ENCODE measurements around the gene PSMC1. TPM values are rescaled to one million over a fixed set of nuclear protein-coding genes. Genes with fewer than 3 reads are reported as not detected.

PSMC1 gene
- polyA plus RNA-seq, 1 of the 3 experiments (the other 2 are of a cell fraction): 102 TPM

DNA sequence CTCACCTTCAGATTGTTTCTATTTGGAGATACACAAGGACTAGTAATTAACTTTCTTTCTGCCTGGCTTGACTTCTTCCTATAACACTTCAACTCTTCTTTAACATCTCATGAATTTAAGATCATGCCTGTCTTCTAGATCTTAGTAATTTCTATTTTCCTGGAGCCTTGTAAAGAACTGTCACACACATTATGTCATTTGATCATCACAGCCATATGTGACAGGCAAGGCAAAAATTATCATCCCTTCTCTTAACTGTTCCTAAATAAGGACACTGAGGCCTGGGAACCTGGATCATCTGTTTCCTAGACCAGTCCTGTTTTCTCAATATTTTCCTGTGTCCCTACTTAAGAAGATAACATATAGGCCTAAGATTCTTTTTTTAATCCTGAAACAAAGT is 48.1 kb downstream of the PSMC1 start:
- Histone ChIP-seq H2AFZ (ENCODE audit: low read depth) (no peak overlapping the region), H3K27ac (ENCODE audit: low read depth in 2 of 2, low read length in 1 of 2) (no peak overlapping the region), H3K4me1 (ENCODE audit: control insufficient read depth in 1 of 2, insufficient read depth in 2 of 2, low read depth in 1 of 2, low read length in 1 of 2) (no peaks in the 10 kb centered on the region; a peak in 1 of 4 replicates), H4K20me1 (ENCODE audit: insufficient read depth) (0 out of 2 replicates have a peak, but pooled peaks cover 3% of the 10 kb centered on the region), H3K9ac (no peak overlapping the region), H3K9me3 (no peaks in the 10 kb centered on the region), H3K4me3 (ENCODE audit: low read depth in 2 of 2, low read length in 1 of 2) (no peak overlapping the region), H3K27me3 (ENCODE audit: insufficient read depth) (no peaks in the 10 kb centered on the region), H3K36me3 (replicated peaks in 1 of 2; ENCODE audit: control insufficient read depth in 1 of 2, insufficient read depth in 2 of 2, low read length in 1 of 2) (peaks cover 20 to 46% of the 10 kb centered on the region in 2 experiments), H3K79me2 (ENCODE audit: insufficient read depth) (no peaks in the 10 kb centered on the region), H3K9me2 (no peaks in the 10 kb centered on the region), H3F3A (replicated peaks; ENCODE audit: insufficient read depth) (peaks cover 12% of the 10 kb centered on the region), H3K4me2 (no peak overlapping the region)
- no peak for TF ChIP-seq RXRA (IDR thresholded peaks at IDR 0.05; ENCODE audit: borderline replicate concordance, low read depth)
- no peak for TF ChIP-seq TCF12 (IDR thresholded peaks at IDR 0.05)
- ChIA-PET CTCF (no interaction called here), POLR2A (no interaction called here)
- no peak for DNase-seq

DNA sequence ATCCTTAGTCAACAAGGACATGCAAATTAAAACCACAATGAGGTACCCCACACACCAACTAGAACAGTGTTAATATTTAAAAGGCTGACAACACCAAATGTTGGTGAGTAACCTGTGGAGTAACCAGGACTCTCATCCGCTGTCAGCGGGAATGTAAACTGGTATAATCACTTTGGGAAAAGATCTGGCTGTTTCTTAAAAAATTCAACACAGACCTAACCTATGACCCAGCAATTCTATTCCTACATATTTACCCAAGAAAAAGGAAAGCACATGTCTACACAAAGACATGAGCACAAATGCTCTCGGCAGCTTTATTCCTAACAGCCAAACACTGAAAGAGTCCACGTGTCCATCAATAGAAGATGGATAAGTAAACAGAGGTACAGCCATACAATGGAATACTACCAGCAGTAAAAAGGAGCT is 48.8 kb downstream of the PSMC1 start:
- ChIA-PET POLR2A (no interaction called here), CTCF (interaction anchor here (1.0 kb wide), 1 partner anchor 95 kb away, joined by 3 read pairs; no protein-coding TSS in a partner anchor)
- Histone ChIP-seq H4K20me1 (ENCODE audit: insufficient read depth) (0 out of 2 replicates have a peak, but pooled peaks cover 3% of the 10 kb centered on the region), H3K4me1 (ENCODE audit: control insufficient read depth in 1 of 2, insufficient read depth in 2 of 2, low read depth in 1 of 2, low read length in 1 of 2) (no peaks in the 10 kb centered on the region; a peak in 1 of 4 replicates), H2AFZ (ENCODE audit: low read depth) (no peak overlapping the region), H3K27ac (ENCODE audit: low read depth in 2 of 2, low read length in 1 of 2) (no peak overlapping the region), H3K9ac (no peak overlapping the region), H3K4me2 (no peak overlapping the region), H3K9me2 (no peaks in the 10 kb centered on the region), H3F3A (replicated peaks; ENCODE audit: insufficient read depth) (peaks cover 12% of the 10 kb centered on the region), H3K9me3 (no peaks in the 10 kb centered on the region), H3K27me3 (ENCODE audit: insufficient read depth) (no peaks in the 10 kb centered on the region), H3K4me3 (ENCODE audit: low read depth in 2 of 2, low read length in 1 of 2) (no peak overlapping the region), H3K36me3 (replicated peaks in 1 of 2; ENCODE audit: control insufficient read depth in 1 of 2, insufficient read depth in 2 of 2, low read length in 1 of 2) (peaks cover 23 to 44% of the 10 kb centered on the region in 2 experiments), H3K79me2 (ENCODE audit: insufficient read depth) (no peaks in the 10 kb centered on the region)
- 96% methylated on average over 4 of the region's 4 CpGs for WGBS (ENCODE audit: low lambda C conversion rate)
- TF ChIP-seq, protein P1, sequence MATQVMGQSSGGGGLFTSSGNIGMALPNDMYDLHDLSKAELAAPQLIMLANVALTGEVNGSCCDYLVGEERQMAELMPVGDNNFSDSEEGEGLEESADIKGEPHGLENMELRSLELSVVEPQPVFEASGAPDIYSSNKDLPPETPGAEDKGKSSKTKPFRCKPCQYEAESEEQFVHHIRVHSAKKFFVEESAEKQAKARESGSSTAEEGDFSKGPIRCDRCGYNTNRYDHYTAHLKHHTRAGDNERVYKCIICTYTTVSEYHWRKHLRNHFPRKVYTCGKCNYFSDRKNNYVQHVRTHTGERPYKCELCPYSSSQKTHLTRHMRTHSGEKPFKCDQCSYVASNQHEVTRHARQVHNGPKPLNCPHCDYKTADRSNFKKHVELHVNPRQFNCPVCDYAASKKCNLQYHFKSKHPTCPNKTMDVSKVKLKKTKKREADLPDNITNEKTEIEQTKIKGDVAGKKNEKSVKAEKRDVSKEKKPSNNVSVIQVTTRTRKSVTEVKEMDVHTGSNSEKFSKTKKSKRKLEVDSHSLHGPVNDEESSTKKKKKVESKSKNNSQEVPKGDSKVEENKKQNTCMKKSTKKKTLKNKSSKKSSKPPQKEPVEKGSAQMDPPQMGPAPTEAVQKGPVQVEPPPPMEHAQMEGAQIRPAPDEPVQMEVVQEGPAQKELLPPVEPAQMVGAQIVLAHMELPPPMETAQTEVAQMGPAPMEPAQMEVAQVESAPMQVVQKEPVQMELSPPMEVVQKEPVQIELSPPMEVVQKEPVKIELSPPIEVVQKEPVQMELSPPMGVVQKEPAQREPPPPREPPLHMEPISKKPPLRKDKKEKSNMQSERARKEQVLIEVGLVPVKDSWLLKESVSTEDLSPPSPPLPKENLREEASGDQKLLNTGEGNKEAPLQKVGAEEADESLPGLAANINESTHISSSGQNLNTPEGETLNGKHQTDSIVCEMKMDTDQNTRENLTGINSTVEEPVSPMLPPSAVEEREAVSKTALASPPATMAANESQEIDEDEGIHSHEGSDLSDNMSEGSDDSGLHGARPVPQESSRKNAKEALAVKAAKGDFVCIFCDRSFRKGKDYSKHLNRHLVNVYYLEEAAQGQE (IDR thresholded peaks at IDR 0.05; ENCODE audit: low read depth, low read length): no peak
- TF ChIP-seq ELF1 (IDR thresholded peaks at IDR 0.05) (no peak), EP300 (IDR thresholded peaks at IDR 0.05; ENCODE audit: borderline replicate concordance in 1 of 2, low read depth in 1 of 2, low read length in 1 of 2) (no peak), SIN3A (IDR thresholded peaks at IDR 0.05; ENCODE audit: borderline replicate concordance, low read depth, low read length) (no peak), RCOR1 (IDR thresholded peaks at IDR 0.05; ENCODE audit: low read length) (no peak), SMC3 (IDR thresholded peaks at IDR 0.05; ENCODE audit: low read depth, low read length) (no peak), TEAD4 (IDR thresholded peaks at IDR 0.05; ENCODE audit: borderline replicate concordance, insufficient read depth) (no peak), YY1 (IDR thresholded peaks at IDR 0.05; ENCODE audit: low read depth) (no peak), JUND (IDR thresholded peaks at IDR 0.05) (no peak), TAF1 (IDR thresholded peaks at IDR 0.05; ENCODE audit: borderline replicate concordance, low read depth, low read length) (no peak), RFX5 (IDR thresholded peaks at IDR 0.05; ENCODE audit: low read length) (no peak), CHD2 (IDR thresholded peaks at IDR 0.05; ENCODE audit: low read length, partially characterized antibody) (no peak), MXI1 (IDR thresholded peaks at IDR 0.05; ENCODE audit: low read depth, low read length) (no peak), POLR2AphosphoS5 (IDR thresholded peaks at IDR 0.05; ENCODE audit: low read depth, low read length) (no peak), GABPA (IDR thresholded peaks at IDR 0.05; ENCODE audit: low read depth) (no peak)
- TF ChIP-seq, protein P2, sequence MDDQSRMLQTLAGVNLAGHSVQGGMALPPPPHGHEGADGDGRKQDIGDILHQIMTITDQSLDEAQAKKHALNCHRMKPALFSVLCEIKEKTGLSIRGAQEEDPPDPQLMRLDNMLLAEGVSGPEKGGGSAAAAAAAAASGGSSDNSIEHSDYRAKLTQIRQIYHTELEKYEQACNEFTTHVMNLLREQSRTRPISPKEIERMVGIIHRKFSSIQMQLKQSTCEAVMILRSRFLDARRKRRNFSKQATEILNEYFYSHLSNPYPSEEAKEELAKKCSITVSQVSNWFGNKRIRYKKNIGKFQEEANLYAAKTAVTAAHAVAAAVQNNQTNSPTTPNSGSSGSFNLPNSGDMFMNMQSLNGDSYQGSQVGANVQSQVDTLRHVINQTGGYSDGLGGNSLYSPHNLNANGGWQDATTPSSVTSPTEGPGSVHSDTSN (IDR thresholded peaks at IDR 0.05): no peak
- TF ChIP-seq, protein P3, sequence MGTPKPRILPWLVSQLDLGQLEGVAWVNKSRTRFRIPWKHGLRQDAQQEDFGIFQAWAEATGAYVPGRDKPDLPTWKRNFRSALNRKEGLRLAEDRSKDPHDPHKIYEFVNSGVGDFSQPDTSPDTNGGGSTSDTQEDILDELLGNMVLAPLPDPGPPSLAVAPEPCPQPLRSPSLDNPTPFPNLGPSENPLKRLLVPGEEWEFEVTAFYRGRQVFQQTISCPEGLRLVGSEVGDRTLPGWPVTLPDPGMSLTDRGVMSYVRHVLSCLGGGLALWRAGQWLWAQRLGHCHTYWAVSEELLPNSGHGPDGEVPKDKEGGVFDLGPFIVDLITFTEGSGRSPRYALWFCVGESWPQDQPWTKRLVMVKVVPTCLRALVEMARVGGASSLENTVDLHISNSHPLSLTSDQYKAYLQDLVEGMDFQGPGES (IDR thresholded peaks at IDR 0.05; ENCODE audit: low read depth, low read length): no peak
- TF ChIP-seq, protein P4, sequence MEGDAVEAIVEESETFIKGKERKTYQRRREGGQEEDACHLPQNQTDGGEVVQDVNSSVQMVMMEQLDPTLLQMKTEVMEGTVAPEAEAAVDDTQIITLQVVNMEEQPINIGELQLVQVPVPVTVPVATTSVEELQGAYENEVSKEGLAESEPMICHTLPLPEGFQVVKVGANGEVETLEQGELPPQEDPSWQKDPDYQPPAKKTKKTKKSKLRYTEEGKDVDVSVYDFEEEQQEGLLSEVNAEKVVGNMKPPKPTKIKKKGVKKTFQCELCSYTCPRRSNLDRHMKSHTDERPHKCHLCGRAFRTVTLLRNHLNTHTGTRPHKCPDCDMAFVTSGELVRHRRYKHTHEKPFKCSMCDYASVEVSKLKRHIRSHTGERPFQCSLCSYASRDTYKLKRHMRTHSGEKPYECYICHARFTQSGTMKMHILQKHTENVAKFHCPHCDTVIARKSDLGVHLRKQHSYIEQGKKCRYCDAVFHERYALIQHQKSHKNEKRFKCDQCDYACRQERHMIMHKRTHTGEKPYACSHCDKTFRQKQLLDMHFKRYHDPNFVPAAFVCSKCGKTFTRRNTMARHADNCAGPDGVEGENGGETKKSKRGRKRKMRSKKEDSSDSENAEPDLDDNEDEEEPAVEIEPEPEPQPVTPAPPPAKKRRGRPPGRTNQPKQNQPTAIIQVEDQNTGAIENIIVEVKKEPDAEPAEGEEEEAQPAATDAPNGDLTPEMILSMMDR (IDR thresholded peaks at IDR 0.05): no peak
- no peak for DNase-seq
